GM19023 (cell line): Measurements from ENCODE around the gene RABAC1.
"Not testable (repeated sequence)": the region's sequence is repeated elsewhere in the genome, so short reads cannot be mapped to it uniquely, and the experiment has no call there.

Source experiments
- ATAC-seq: cut with Tn5 transposase; IDR thresholded peaks from one replicate; pipeline ENCODE4 v1.9.1; 2021; ENCODE audit warnings: mild to moderate bottlenecking, moderate library complexity; ENCODE audit not compliant: unreplicated experiment

Gene RABAC1, protein sequence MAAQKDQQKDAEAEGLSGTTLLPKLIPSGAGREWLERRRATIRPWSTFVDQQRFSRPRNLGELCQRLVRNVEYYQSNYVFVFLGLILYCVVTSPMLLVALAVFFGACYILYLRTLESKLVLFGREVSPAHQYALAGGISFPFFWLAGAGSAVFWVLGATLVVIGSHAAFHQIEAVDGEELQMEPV

GRCh38 chr19:41959056-41960053, at the start of gene RABAC1:
TSS of gene RABAC1 (minus strand) at chr19:41959321. CDS start at chr19:41959292, 29 bp downstream.
- ATAC-seq = peak; percentile 84

GRCh38 chr19:42006569-42006968, 47.4 kb upstream of the RABAC1 start:
- ATAC-seq = no peak

DNA sequence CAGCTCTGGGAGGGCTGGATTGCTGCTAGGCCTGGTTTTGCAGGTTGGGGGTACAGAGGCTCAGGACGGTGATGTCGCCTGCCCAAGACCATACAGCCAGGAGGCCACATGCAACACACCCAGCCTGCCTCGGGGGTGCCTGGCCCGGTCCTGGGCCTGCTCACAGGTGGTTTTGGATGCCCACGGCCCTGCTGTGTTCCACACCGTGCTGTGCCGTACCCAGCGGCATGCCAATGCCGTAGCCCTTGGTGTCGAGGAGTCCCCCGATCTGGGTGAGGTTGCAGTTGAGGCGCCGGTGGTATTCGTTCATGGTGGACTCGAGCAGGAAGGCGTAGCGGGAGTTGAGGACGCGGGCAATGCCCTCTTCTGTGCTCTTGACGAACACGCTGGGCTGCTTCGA, 46.4 kb upstream of the RABAC1 start:
- ATAC-seq = no peak

DNA sequence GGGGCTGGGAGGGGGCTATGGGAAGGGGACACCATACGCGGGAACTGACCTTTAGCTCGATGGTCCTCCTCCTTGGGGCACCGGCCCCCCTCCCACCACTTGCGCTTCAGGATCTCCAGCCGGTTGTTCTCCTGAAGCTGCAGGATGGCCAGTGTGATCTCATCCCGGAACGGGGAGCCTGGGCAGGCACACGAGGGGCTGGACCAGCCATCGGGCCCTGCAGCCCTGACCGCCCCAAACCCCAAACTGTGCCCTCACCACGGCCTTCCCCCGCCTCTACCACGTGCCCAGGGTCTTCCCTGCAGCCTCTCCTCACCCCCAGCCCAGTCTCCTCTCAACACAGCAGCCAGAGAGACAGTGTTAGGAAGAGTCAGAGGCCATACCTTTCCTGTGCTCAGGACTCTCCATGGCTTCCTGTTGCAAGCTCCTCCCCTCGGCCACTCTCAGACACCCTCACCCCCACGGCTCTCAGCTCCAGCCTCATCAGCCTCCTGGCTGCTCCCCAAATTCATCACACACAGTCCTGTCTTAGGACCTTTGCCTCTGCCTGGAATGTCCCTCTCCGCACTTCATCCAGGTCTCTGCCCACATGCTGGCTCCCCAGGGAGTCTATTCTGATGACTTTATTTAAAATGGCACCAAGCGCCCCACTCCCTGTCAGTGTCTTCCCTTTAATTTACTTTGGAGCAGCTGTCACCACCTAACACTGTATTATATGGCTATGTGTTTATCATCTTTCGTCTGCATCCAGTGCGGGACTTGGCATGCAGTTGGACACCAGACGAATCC, 44.6 kb upstream of the RABAC1 start:
- ATAC-seq = no peak

DNA sequence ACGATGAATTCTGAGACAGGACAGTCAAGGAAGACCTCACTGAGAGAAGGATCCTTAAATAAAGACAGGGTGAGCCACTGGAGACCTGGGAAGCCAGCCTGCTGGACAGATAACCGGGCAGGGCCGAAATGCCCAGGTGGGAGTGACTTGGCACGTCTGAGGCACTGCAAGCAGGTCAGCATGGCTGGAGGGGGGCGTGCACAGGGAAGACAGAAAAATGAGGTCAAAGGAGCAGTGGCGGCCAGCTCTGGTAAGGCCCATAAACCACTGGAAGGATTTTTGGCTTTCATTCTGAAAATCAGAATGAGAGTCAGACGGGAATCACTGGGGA, 40.7 kb upstream of the RABAC1 start:
- ATAC-seq = no peak

DNA sequence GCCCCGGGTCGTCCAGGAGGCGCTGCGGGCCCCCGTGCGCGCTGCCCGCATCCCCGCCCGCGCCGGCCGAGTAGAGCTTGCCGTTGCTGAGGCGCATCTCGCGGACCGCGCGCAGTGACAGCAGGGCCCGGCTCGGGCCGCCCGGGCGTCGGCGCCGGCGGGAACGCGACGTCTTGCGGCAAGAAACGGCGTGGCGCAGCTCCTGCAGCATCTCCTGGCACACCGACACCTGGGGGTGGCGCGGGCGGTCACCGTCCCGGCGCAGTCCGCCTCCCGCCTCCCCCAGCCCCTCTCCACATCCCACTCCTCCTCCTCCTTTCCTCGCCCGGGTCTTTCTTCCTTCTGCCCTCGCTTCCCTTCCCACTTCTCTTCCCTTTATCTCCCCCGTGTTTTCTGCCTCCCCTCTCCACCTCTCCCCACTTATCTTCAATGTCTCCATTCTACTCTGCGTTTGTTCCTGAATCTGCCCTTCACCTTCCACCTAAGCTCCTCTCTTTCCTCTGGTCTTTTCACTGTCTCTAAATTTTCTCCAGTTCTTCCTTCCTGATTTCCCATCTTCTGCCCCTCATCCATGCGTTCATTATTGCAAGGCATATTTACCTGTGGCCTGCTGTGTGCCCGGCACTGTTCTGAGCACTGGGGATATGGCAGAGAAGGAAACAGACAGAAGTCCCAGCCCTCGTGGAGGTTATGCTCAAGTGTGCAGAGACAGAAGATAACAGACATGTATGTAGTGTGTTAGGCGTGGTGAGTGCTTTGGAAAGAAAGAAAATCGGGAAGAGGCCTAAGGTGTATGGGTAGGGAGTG, 40.2 kb upstream of the RABAC1 start:
- ATAC-seq = no peak

GRCh38 chr19:41998246-41999020, 39.3 kb upstream of the RABAC1 start:
- no peak for ATAC-seq

GRCh38 chr19:41997851-41998229, 38.7 kb upstream of the RABAC1 start:
- no peak for ATAC-seq

DNA sequence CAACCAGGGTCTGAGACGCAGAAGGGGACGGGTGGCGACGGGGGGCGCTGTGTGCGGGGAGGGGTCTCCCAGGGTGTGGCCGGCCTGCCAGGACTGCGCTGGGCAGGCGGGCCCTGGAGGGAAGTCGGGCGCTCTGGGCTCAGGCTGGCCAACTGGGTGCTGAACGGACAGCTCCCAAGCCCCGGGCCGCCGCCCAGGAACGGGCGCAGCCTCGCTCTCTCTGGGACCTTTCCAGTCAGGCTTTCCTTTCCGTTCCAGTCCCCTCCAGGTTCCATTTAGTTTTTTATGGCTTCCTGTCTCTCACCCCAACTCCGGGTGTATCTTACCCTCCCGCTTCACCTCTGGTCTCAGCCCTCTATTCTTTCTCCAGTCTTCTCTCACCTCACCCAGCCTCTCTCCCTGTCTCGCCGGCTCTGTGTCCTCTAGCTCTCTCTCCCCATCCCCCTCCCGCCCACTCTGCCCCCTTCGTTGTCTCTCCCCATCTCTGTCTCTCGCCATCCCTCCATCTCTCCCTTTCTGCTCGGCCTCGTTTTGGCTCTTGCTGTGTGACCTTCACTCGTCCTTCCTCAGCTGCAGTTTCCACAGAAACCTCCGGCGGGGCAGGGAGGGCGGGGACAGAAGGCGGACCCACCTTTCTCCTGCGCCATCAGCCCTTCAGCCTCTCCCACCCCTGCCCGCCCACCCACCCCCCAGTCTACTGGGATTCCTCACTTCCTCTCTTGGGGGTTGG, 38.2 kb upstream of the RABAC1 start:
- ATAC-seq = no peak

GRCh38 chr19:41995959-41996797, 37.1 kb upstream of the RABAC1 start:
- no peak for ATAC-seq

GRCh38 chr19:41994994-41995958, 36.2 kb upstream of the RABAC1 start:
- ATAC-seq = no peak

DNA sequence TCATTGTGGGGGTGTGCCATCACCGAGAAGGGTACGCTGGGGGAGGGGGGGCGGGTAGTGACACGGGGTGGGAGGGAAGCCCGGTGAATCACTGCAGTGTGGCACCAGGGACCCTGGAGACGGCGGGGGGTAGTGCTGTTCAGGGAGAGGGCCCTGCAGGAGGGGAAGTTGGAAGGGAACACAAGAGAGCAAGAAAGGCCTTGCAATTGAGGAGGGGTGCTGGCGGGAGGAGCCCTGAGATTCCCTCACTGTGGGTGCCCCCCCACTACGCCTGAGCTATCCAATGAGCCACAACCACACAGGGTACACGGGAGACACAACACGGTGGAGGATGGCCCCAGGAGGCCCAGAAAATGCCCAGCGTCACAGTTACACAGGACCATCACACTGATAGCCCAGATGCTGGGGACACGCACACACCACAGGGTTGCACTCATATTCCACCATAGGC, 35.4 kb upstream of the RABAC1 start:
- ATAC-seq = no peak

GRCh38 chr19:41993612-41994483, 34.7 kb upstream of the RABAC1 start, which contains the start of gene ATP1A3:
TSS of gene ATP1A3 (minus strand) at chr19:41994230. CDS start at chr19:41994076, 154 bp downstream.
- ATAC-seq = no peak

DNA sequence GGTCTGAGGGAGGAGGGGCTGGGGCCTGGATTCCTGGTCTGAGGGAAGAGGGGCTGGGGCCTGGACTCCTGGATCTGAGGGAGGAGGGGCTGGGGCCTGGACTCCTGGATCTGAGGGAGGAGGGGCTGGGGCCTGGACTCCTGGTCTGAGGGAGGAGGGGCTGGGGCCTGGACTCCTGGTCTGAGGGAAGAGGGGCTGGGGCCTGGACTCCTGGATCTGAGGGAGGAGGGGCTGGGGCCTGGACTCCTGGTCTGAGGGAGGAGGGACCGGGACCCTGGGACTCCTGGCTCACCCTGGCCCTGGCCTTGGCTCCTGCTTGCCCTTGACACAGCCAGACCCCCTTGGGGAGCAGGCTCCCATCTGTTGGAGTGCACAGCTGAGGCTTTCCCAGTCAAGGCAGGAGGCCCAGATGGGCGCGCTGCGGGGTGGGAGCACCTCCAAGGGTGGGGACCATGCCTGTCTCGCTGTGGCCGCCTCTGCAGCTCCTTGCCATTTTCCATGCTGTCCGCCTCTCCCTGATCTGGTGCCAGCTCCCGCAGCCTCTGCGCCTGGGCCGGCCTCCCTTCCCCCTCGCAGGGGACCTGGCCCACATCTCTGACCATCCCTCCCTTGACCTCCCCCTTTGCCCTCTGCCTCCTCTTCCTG, 32.9 kb upstream of the RABAC1 start:
- not testable (repeated sequence) for ATAC-seq

GRCh38 chr19:41991025-41991424, 31.9 kb upstream of the RABAC1 start:
- no peak for ATAC-seq

- no peak for ATAC-seq
Measured at GRCh38 chr19:41990615-41991014, 31.5 kb upstream of the RABAC1 start.
